ENCODE results near the gene IGSF6. TPM values are rescaled to one million over a fixed set of nuclear protein-coding genes. Genes with fewer than 3 reads are reported as not detected.
A peak's percentile ranks its signal among the peaks of the same experiment; 100 is the strongest.
"Not testable (repeated sequence)": the region's sequence is repeated elsewhere in the genome, so short reads cannot be mapped to it uniquely, and the experiment has no call there.

IGSF6 gene
- total RNA-seq, 8 experiments from 2014 or later, result 0.46 to 7.4 (median 1.0) TPM

- in situ Hi-C loops (cut with MboI; ENCODE audit: low pct_unique_long_range_greater_than_20kb in 2 of 9, low sequenced_read_pairs in 9 of 9, unreplicated experiment in 9 of 9), result loop anchor here in 1 of 9 experiments (25.0 kb wide), 1 partner anchor 487 kb away; no protein-coding TSS in a partner anchor
- WGBS, 10 experiments, result 87 to 100% (median 93%) methylated on average over 2 to 7 of the region's 12 CpGs; no CpG with 5 or more reads in 4 of the 10 experiments
- H3K4me1 ChIP-seq (replicated peaks in 1 of 2); ATAC-seq (replicated peaks in 6 of 8); H3K27ac ChIP-seq; H3K4me3 ChIP-seq: not testable (repeated sequence)
Observed at GRCh38 chr16:21649826-21650406, 2.5 kb downstream of the IGSF6 start.

- H3K4me3 ChIP-seq, result no peak overlapping the region
- in situ Hi-C loops (cut with MboI; ENCODE audit: low pct_unique_long_range_greater_than_20kb in 2 of 9, low sequenced_read_pairs in 9 of 9, unreplicated experiment in 9 of 9), result no loop called here
- no peak for ATAC-seq (replicated peaks in 6 of 8)
- no peaks in the 10 kb centered on the region for H3K4me1 ChIP-seq (replicated peaks in 1 of 2)
- 82 to 100% (median 100%) methylated on average over 2 to 6 of the region's 9 CpGs; no CpG with 5 or more reads in 3 of the 10 experiments for WGBS, 10 experiments
- H3K27ac ChIP-seq, result no peak overlapping the region
Observed at GRCh38 chr16:21647562-21648164, 4.7 kb downstream of the IGSF6 start.

- no peak overlapping the region for H3K4me3 ChIP-seq
- no peaks in the 10 kb centered on the region for H3K4me1 ChIP-seq (replicated peaks in 1 of 2)
- WGBS, 10 experiments, result 81 to 100% (median 94%) methylated on average over 2 to 13 of the region's 18 CpGs; no CpG with 5 or more reads in 3 of the 10 experiments
- H3K27ac ChIP-seq, result no peak overlapping the region
- no peak for ATAC-seq (replicated peaks in 6 of 8)
- in situ Hi-C loops (cut with MboI; ENCODE audit: low pct_unique_long_range_greater_than_20kb in 2 of 9, low sequenced_read_pairs in 9 of 9, unreplicated experiment in 9 of 9), result no loop called here
Observed at GRCh38 chr16:21646721-21647561, 5.5 kb downstream of the IGSF6 start.

GRCh38 chr16:21646091-21646490 is 6.3 kb downstream of the IGSF6 start:
- Histone ChIP-seq H3K27ac (no peak overlapping the region), H3K4me3 (no peak overlapping the region), H3K4me1 (replicated peaks in 1 of 2) (no peaks in the 10 kb centered on the region)
- in situ Hi-C loops (cut with MboI; ENCODE audit: low pct_unique_long_range_greater_than_20kb in 2 of 9, low sequenced_read_pairs in 9 of 9, unreplicated experiment in 9 of 9), result no loop called here
- ATAC-seq (replicated peaks in 6 of 8), result no peak
- 44 to 100% (median 92%) methylated on average over 1 to 5 of the region's 5 CpGs; no CpG with 5 or more reads in 2 of the 10 experiments for WGBS, 10 experiments

- in situ Hi-C loops (cut with MboI; ENCODE audit: low pct_unique_long_range_greater_than_20kb in 2 of 9, low sequenced_read_pairs in 9 of 9, unreplicated experiment in 9 of 9), result no loop called here
- ATAC-seq (replicated peaks in 6 of 8), result peak in 2 of 8 experiments; percentile 50 to 74
Observed at GRCh38 chr16:21645261-21645721, 7.1 kb downstream of the IGSF6 start.

GRCh38 chr16:21644674-21645073 is 7.7 kb downstream of the IGSF6 start:
- no peak for ATAC-seq (replicated peaks in 6 of 8)
- in situ Hi-C loops (cut with MboI; ENCODE audit: low pct_unique_long_range_greater_than_20kb in 2 of 9, low sequenced_read_pairs in 9 of 9, unreplicated experiment in 9 of 9), result no loop called here
- Histone ChIP-seq H3K4me1 (replicated peaks in 1 of 2) (no peaks in the 10 kb centered on the region), H3K27ac (no peak overlapping the region), H3K4me3 (no peak overlapping the region)
- 65 to 100% (median 100%) methylated on average over 1 to 4 of the region's 4 CpGs; no CpG with 5 or more reads in 2 of the 10 experiments for WGBS, 10 experiments

More at GRCh38 chr16:21645261-21645721, 7.1 kb downstream of the IGSF6 start:
- Histone ChIP-seq H3K27ac (no peak overlapping the region), H3K4me1 (replicated peaks in 1 of 2) (no peaks in the 10 kb centered on the region), H3K4me3 (no peak overlapping the region)
- 73 to 100% (median 97%) methylated on average over 2 to 8 of the region's 9 CpGs; no CpG with 5 or more reads in 4 of the 10 experiments for WGBS, 10 experiments

- Histone ChIP-seq H3K4me3 (no peak overlapping the region), H3K4me1 (replicated peaks in 1 of 2) (no peaks in the 10 kb centered on the region), H3K27ac (no peak overlapping the region)
- in situ Hi-C loops (cut with MboI; ENCODE audit: low pct_unique_long_range_greater_than_20kb in 2 of 9, low sequenced_read_pairs in 9 of 9, unreplicated experiment in 9 of 9), result no loop called here
- 93 to 100% (median 98%) methylated on average over 2 to 3 of the region's 3 CpGs; no CpG with 5 or more reads in 2 of the 10 experiments for WGBS, 10 experiments
- ATAC-seq (replicated peaks in 6 of 8), result no peak
Observed at GRCh38 chr16:21643785-21644184, 8.6 kb downstream of the IGSF6 start.

GRCh38 chr16:21642861-21643260 is 9.5 kb downstream of the IGSF6 start:
- WGBS, 10 experiments, result 71 to 100% (median 84%) methylated on average over 1 to 7 of the region's 7 CpGs
- H3K4me1 ChIP-seq (replicated peaks in 1 of 2), result no peaks in the 10 kb centered on the region
- in situ Hi-C loops (cut with MboI; ENCODE audit: low pct_unique_long_range_greater_than_20kb in 2 of 9, low sequenced_read_pairs in 9 of 9, unreplicated experiment in 9 of 9), result no loop called here
- no peak overlapping the region for H3K4me3 ChIP-seq
- ATAC-seq (replicated peaks in 6 of 8), result no peak
- H3K27ac ChIP-seq, result no peak overlapping the region

- 38 to 100% (median 84%) methylated on average over 1 to 6 of the region's 6 CpGs for WGBS, 10 experiments
- in situ Hi-C loops (cut with MboI; ENCODE audit: low pct_unique_long_range_greater_than_20kb in 2 of 9, low sequenced_read_pairs in 9 of 9, unreplicated experiment in 9 of 9), result no loop called here
- Histone ChIP-seq H3K4me1 (replicated peaks in 1 of 2) (no peaks in the 10 kb centered on the region), H3K4me3 (no peak overlapping the region), H3K27ac (no peak overlapping the region)
- no peak for ATAC-seq (replicated peaks in 6 of 8)
Observed at GRCh38 chr16:21641916-21642315, 10.5 kb downstream of the IGSF6 start.

- no peak for ATAC-seq (replicated peaks in 6 of 8)
- Histone ChIP-seq H3K4me3 (no peak overlapping the region), H3K4me1 (replicated peaks in 1 of 2) (no peaks in the 10 kb centered on the region), H3K27ac (no peak overlapping the region)
- WGBS, 10 experiments, result 67 to 100% (median 100%) methylated on average over 1 to 2 of the region's 2 CpGs; no CpG with 5 or more reads in 4 of the 10 experiments
- in situ Hi-C loops (cut with MboI; ENCODE audit: low pct_unique_long_range_greater_than_20kb in 2 of 9, low sequenced_read_pairs in 9 of 9, unreplicated experiment in 9 of 9), result loop anchor here in 1 of 9 experiments (10.0 kb wide), 1 partner anchor 55 kb away; no protein-coding TSS in a partner anchor
Observed at GRCh38 chr16:21639493-21639892, 12.9 kb downstream of the IGSF6 start.

GRCh38 chr16:21638573-21638975 is 13.8 kb downstream of the IGSF6 start:
- Histone ChIP-seq H3K27ac (no peak overlapping the region), H3K4me3 (no peak overlapping the region), H3K4me1 (replicated peaks in 1 of 2) (no peaks in the 10 kb centered on the region)
- in situ Hi-C loops (cut with MboI; ENCODE audit: low pct_unique_long_range_greater_than_20kb in 2 of 9, low sequenced_read_pairs in 9 of 9, unreplicated experiment in 9 of 9), result loop anchor here in 1 of 9 experiments (10.0 kb wide), 1 partner anchor 54 kb away; no protein-coding TSS in a partner anchor
- no peak for ATAC-seq (replicated peaks in 6 of 8)
- 24 to 100% (median 71%) methylated on average over 2 to 4 of the region's 4 CpGs; no CpG with 5 or more reads in 1 of the 10 experiments for WGBS, 10 experiments

- H3K4me1 ChIP-seq (replicated peaks in 1 of 2), result no peaks in the 10 kb centered on the region
- H3K27ac ChIP-seq, result no peak overlapping the region
- H3K4me3 ChIP-seq, result no peak overlapping the region
- no peak for ATAC-seq (replicated peaks in 6 of 8)
- WGBS, 10 experiments, result 80 to 96% (median 92%) methylated on average over 1 to 23 of the region's 37 CpGs; no CpG with 5 or more reads in 3 of the 10 experiments
- in situ Hi-C loops (cut with MboI; ENCODE audit: low pct_unique_long_range_greater_than_20kb in 2 of 9, low sequenced_read_pairs in 9 of 9, unreplicated experiment in 9 of 9), result loop anchor here in 1 of 9 experiments (10.0 kb wide), 1 partner anchor 52 kb away; no protein-coding TSS in a partner anchor
Observed at GRCh38 chr16:21637032-21637968, 15.1 kb downstream of the IGSF6 start.
